ENCODE data around the gene SEC61A1.

DNA sequence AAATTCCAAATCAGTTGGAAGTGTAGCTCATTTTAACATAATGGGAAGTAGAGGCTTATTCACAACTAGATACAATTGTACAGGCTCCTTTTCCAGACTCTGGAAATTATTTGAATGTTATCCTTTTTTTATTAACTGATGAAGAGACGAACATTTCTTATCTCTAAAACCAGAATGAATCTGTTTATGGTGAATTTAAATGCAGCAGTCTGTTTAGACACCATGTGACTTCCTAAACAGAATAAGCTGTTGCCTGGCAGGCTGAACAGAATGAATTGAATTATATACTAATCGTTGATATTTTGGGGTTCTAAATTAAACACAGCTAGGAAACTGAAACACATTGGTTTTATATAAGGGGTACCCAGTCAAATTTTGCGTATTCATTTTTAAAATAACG lies 4.0 kb downstream of the SEC61A1 start:
- TF ChIP-seq, protein P1, sequence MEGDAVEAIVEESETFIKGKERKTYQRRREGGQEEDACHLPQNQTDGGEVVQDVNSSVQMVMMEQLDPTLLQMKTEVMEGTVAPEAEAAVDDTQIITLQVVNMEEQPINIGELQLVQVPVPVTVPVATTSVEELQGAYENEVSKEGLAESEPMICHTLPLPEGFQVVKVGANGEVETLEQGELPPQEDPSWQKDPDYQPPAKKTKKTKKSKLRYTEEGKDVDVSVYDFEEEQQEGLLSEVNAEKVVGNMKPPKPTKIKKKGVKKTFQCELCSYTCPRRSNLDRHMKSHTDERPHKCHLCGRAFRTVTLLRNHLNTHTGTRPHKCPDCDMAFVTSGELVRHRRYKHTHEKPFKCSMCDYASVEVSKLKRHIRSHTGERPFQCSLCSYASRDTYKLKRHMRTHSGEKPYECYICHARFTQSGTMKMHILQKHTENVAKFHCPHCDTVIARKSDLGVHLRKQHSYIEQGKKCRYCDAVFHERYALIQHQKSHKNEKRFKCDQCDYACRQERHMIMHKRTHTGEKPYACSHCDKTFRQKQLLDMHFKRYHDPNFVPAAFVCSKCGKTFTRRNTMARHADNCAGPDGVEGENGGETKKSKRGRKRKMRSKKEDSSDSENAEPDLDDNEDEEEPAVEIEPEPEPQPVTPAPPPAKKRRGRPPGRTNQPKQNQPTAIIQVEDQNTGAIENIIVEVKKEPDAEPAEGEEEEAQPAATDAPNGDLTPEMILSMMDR (IDR thresholded peaks at IDR 0.05): no peak
- TF ChIP-seq POLR2A (IDR thresholded peaks at IDR 0.05): no peak
